NCI-H446 treated with DMSO at 0.1 percent for 48 hours (cell line): ENCODE measurements around the gene ARID5A.

Source experiments
- DNase-seq: peaks from one replicate; lab custom pipeline; 2025; lab: John Stamatoyannopoulos, UW

The ARID5A gene

GRCh38 chr2:96507957-96508520 is 28.5 kb upstream of the ARID5A start:
- DNase-seq: no peak

GRCh38 chr2:96508521-96509113 is 27.9 kb upstream of the ARID5A start:
- DNase-seq: no peak

- peak; percentile 53 for DNase-seq
These were observed 27.3 kb upstream of the ARID5A start for GRCh38 chr2:96509114-96509846.

GRCh38 chr2:96509847-96510230 is 26.7 kb upstream of the ARID5A start:
- DNase-seq: no peak

GRCh38 chr2:96510931-96511595 is 25.5 kb upstream of the ARID5A start:
- no peak for DNase-seq

GRCh38 chr2:96511851-96512250 is 24.7 kb upstream of the ARID5A start:
- DNase-seq: no peak

- DNase-seq: no peak
These were observed 24.2 kb upstream of the ARID5A start for GRCh38 chr2:96512341-96512740.

GRCh38 chr2:96514521-96514920 is 22.0 kb upstream of the ARID5A start:
- DNase-seq: no peak

GRCh38 chr2:96517079-96517478 is 19.5 kb upstream of the ARID5A start:
- DNase-seq: no peak

GRCh38 chr2:96520231-96520630 is 16.3 kb upstream of the ARID5A start:
- no peak for DNase-seq

GRCh38 chr2:96520697-96521096 is 15.9 kb upstream of the ARID5A start:
- no peak for DNase-seq

- DNase-seq: no peak
These were observed 15.3 kb upstream of the ARID5A start for GRCh38 chr2:96521219-96521618.

GRCh38 chr2:96522304-96523203 is 14.0 kb upstream of the ARID5A start:
- DNase-seq: no peak

- DNase-seq: no peak
These were observed 12.7 kb upstream of the ARID5A start for GRCh38 chr2:96523659-96524481.

GRCh38 chr2:96524482-96525210 is 11.9 kb upstream of the ARID5A start:
- no peak for DNase-seq

GRCh38 chr2:96525211-96525507 is 11.4 kb upstream of the ARID5A start:
- no peak for DNase-seq

GRCh38 chr2:96526101-96526591 is 10.4 kb upstream of the ARID5A start:
- DNase-seq: no peak

GRCh38 chr2:96526615-96527285 is 9.8 kb upstream of the ARID5A start:
- DNase-seq: no peak

GRCh38 chr2:96527286-96528005 is 9.1 kb upstream of the ARID5A start:
- DNase-seq: no peak
